Stimulated activated CD4-positive, alpha-beta T cell treated with anti-CD3 and anti-CD28 coated beads, TNF-alpha, amount 100 ng/mL, for 48 hours (primary cell): ENCODE results near the gene TAX1BP3.
"Not testable (repeated sequence)": the region's sequence is repeated elsewhere in the genome, so short reads cannot be mapped to it uniquely, and the experiment has no call there.

Source experiments
- DNase-seq, 3 donors: peaks; one replicate each; pipeline ENCODE4 v3.0.0-alpha.2; 2020; ENCODE audit warnings: low read depth in 3 of 3

The TAX1BP3 gene, protein sequence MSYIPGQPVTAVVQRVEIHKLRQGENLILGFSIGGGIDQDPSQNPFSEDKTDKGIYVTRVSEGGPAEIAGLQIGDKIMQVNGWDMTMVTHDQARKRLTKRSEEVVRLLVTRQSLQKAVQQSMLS

GRCh38 chr17:3668279-3669084, at the start of gene TAX1BP3, which contains the start of gene EMC6:
TSS of gene TAX1BP3 (minus strand) at chr17:3668578. CDS start at chr17:3668526, 52 bp downstream.
TSS of gene EMC6 (plus strand) at chr17:3668812. CDS start at chr17:3669147, 335 bp downstream.
- peak; percentile 97 to 99 (median 98) for DNase-seq

DNA sequence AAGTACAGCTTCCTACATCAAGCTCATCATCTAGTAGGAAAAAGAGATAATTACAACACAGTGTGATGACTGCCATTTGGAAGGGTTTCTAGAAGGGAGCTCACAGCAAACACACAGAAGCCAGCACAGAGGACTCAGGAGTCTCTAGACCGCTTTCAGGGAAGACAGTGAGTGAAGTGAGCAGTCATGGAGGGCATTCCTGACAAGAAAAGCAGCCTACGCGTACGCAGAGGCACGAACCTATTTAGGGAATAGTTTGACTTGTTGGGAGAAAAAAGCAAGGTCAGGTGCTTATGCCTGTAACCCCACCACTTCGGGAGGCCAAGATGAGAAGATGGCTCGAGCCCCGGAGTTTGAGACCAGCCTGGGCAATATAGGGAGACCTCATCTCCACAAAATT, 46.9 kb upstream of the TAX1BP3 start:
- no peak for DNase-seq

DNA sequence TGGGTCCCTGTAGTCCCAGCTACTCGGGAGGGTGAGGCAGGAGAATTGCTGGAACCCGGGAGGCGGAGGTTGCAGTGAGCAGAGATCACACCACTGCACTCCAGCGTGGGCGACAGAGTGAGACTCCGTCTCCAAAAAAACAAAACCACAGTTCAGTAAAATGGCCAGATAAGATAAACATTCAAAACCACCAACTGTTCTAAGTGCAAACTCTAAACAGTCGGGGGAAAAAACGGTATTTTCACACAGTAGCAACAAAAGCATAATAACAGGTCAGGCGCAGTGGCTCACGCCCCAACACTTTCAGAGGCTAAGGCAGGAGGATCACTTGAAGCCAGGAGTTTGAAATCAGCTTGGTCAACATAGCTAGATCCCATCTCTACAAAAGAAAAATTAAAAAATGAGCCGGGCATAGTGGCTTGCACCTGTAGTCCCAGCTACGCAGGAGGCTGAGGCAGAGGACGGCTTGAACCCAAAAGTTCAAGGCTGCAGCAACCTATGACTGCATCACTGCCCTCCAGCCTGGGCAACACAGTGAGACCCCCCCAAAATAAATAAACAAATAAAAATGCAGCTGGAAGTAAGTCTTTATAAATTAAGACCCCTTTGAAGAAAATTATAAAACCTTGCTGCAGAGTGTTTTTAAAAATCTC, 44.6 kb upstream of the TAX1BP3 start:
- DNase-seq: no peak

DNA sequence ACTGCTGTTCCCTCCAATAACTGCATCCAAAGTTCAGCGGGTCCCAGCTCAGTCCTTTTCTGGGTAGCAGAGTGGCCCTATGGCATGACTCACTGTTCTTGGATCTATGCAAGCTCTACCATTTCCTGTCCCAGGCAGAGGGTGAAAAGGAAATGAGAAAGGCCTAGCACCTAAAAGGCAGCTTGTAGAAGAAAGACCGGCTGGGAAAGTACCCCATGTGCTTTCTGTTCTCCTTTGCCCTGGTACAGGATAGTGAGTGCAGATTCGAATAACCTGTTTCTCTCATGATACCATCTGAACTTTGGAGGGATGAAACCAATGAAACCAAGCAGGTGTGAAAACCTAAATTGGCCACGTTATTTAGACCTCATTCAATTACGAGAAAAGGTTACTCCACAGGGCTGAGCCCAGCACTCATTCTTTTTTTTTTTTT, 42.6 kb upstream of the TAX1BP3 start:
- peak; percentile 56 to 67 (median 58) for DNase-seq

DNA sequence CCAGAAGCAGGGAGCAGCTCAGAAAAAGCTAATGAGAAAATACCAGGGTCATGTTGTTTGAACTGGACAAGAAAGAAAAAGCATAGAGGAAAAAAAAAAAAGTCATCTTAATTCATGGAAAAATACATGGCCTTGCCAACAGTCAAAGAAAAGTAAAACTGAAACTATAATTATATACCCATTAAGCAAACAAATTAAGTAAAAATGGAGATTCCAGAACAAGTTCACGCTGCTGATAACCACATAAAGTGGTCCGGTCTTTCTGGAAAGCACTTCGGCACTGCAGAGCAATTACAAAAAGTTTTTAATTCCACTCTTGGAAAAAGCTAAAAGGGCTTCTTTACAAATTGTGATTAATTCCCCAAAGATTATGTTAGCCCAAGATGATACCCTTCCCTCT, 40.0 kb upstream of the TAX1BP3 start:
- no peak for DNase-seq

DNA sequence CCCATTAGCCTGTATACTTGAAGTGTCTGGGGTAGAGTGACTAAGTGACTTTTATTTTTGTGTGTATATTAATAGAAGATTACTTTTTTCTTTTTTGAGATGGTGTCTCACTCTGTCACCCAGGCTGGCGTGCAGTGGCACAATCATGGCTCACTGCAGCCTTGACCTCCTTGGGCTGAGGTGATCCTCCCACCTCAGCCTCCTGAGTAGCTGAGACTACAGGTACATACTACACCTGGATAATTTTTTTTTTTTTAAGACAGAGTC, 37.3 kb upstream of the TAX1BP3 start:
- DNase-seq: not testable (repeated sequence)

DNA sequence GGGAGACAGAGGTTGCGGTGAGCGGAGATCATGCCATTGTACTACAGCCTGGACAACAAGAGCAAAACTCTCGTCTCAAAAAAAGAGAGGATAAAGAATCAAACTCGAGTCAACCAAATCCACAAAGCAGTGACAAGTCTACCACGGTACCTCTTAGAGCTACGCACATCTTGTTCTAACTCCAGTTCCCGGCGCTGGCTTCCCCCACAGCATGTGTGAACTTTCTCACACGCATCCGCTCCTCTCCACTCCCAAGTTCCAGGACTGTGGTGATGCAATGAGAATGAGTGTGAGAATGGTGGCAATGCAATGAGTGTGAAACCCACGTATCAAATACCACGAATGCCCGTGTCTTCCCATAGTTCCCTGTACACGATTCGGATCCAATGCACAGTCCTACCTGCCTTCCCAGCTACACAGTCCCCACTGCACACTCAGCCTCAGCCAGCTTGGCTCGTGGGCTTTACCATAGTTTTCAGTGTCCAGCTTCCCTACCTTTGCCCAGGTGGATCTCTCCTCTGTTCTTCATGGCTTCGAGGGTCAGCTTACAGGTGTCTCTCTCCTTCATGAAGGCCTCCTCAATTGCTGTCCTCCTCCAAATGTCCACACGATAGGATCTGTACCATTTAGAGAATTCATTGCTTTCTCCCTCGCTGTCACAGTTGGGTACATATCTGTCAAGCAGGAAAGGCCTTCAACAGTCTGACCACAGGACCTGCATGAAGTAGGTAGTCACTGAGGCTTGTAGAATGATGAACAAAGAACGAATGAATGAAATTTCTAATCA, 36.7 kb upstream of the TAX1BP3 start:
- no peak for DNase-seq

DNA sequence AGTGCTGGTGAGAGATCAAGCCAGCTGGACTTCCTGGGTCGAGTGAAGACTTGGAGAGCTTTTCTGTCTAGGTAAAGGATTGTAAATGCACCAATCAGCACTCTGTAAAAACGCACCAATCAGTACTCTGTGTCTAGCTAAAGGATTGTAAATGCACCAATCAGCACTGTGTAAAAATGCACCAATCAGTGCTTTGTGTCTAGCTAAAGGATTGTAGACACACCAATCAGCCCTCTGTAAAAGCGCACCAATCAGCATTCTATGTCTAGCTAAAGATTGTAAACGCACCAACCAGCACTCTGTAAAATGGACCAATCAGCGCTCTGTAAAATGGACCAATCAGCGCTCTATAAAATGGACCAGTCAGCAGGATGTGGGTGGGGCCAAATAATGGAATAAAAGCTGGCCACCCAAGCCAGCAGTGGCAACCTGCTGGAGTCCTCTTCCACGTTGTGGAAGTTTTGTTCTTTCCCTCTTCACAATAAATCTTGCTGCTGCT, 33.7 kb upstream of the TAX1BP3 start:
- not testable (repeated sequence) for DNase-seq

GRCh38 chr17:3699951-3700350, 31.6 kb upstream of the TAX1BP3 start:
- DNase-seq: no peak

DNA sequence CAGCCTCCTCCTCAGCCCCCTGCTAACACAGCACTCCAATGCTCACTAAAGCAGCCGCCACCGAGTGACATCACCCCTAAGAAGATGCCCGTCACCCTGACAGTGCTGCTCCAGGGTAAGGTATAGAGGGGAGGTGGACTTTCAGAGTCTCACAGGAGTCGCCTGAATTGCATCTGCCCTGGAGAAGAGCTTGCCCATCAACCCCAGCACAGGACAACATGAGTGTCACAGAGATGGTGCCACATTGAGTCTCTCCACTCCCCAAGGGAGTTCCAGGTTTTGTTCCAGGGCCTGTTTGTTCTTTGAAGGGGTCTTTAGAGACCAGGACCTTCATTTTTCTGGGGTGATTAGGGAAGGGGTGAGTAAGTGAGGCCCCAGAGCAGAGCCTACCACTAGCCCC, 29.8 kb upstream of the TAX1BP3 start:
- no peak for DNase-seq

DNA sequence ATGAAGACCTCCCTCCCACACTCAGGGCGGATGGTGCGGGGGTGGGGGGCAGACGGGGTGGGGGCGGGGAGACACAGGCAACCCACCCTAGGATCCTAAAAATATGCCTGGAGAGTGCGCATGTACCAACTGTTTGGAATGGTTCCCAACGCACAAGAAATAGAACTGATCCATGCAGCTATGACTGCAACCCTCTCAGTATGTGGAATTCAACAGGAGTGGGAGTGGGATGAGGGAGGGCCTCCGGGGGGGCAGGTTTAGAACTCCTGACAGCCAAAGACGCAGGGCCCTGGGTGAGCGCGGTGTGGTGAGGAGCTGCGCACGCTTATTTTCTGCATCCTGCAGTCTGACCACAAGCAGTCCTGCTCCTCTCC, 28.7 kb upstream of the TAX1BP3 start:
- no peak for DNase-seq

DNA sequence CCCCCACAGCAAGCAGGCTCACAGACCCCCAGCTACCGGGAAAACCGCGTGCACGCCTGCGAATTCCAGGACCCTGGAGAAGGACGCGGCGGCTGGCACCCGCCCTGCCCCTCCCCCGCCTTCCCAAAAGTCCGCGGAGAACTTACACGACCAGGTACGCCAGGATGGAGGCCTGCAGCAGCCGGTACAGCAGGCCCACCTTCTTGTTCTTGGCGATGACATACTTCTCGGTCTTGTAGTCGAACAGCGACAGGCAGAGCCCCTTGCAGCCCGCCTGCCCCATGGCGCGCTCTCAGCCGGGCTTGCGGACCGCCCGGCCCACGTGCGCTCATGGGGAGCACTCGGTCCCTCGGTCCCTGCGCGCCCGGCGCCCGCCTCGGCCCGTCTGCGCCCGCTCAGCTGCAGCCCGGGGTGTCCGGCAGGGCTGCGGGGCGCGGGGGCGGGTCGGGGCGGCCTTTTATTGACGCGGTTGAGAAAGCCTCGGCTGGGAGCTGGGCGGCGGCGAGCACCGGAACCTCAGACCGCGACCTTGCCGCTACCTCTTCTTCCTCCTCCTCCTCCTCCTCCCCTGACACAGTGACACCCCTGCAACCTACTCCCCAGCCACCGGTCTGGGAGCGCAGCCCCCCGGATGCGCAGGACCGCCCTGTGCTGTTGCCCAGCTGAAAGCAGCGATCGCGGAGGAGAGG, 27.5 kb upstream of the TAX1BP3 start, which contains the start of gene P2RX5:
TSS of gene P2RX5 (minus strand) at position 433 of the 689 bp plus-strand sequence. CDS start at position 283, 150 bp downstream.
- DNase-seq: peak in 2 of 3 donors; percentile 9 to 38

GRCh38 chr17:3695129-3695722, 26.8 kb upstream of the TAX1BP3 start:
- no peak for DNase-seq

DNA sequence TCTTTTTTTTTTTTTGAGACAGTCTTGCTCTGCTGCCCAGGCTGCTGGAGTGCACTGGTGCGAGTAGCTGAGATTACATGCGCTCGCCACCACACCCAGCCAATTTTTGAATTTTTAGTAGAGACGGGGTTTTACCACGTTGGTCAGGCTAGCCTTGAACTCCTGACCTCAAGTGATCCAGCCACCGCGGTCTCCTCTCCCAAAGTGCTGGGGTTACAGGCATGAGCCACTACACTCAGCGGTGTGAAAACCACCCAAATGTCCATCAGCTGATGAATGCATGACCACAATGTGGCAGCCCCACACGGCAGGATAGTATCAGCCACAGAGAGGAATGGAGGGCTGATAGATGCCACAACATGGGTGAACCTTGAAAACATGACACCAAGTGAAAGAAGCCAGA, 25.5 kb upstream of the TAX1BP3 start:
- DNase-seq: peak in 1 of 3 donors; percentile 29

- no peak for DNase-seq
These were observed 24.8 kb upstream of the TAX1BP3 start for GRCh38 chr17:3693141-3693540.

DNA sequence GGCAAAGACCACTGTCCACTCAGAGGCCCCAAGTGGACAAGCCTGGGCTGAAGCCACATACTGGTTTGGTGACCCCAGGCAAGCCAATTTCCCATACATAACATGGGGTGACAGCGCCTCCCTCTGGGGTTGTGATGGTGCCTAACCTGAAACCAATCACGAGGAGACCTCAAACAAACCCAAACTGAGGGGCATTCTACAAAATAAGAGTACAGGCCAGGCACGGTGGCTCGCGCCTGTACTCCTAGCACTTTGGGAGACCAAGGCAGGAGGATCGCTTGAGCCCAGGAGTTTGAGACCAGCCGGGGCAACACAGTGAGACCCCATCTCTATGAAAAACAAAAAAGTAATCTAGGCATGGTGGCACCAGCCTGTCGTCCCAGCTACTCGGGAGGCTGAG, 24.0 kb upstream of the TAX1BP3 start:
- no peak for DNase-seq

DNA sequence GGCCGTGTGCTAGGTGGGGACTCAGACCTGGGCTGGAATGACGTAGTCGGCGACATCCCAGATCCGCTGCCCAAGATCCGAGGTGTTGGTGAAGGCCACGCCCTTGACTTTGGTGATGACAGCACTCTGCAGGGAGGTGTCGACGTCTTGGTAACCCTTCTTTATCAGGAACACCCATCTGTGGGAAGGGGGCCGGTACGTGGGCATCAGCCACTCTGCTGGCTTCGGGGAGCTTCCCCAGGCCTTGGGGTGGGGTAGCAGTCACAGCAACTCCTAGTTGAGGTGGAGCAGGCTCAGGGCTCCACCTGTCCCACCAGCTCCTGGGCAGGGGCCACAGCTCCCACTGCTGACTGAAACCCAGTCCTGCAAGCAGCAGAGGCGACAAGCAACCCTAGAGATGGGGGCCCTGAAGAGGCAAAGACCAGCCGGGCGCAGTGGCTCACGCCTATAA, 23.3 kb upstream of the TAX1BP3 start:
- no peak for DNase-seq

DNA sequence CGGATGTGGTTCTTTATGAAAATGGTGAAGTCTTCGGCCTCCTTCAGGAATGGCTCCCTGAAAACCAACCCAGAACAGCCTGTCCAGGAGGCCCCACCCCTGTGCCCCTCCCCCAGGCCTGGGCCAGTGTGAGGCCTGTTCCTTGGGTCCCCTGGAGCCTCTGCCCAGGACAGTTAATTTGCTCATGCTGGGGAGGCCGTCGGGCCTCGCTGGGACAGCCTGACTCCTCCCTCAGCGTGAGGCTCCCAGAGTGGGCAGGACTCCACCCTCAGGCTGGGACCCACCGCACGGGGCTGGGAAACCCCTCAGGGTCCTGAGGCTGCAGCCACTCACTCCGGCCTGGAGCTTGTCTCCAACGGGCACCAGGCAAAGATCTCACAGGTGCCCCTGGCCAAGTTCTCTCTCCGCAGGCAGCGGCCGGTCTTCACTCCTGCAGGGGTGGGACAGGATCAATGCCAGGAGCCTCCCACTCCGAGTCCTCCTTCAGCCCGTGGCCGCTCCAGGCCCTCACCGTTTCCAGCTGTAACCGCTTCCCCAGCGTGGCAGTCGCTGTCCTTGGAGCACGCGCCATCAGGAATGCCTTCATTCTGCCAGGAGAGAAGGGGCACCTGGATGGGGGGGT, 21.8 kb upstream of the TAX1BP3 start:
- DNase-seq: no peak

DNA sequence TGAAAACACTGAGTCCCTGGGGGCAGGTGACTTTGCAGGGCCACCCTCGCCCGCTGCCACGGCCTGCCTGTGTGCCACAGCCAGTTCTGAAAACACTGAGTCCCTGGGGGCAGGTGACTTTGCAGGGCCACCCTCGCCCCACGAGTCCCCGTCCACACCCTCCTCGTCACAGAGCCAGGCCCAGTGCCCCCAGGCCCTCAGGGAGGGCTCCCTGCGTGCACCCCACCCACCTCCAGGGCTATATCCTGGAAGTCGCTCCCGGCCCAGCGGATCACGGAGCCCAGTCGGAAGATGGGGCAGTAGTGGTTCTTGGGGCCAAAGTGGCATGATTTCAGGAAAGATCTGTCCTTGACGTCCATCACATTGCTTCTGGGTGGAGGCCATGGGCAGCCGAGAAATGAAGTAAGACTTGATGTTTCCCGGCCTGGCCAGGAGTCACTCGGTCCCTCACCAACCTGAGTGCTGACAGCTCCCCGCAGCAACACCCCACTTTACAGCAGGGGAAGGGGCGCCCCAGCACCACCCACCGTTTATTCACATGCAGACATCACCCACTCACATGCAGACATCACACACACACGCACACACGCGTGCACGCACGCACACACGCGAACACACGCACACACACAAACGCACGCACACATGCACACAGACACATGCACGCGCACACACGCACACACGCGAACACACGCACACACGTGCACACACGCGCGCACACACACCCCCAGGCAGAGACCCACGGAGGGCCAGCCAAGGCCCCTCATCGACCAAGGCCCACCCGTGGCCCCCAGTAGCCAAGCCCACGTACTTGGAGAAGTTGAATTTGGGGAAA, 21.1 kb upstream of the TAX1BP3 start:
- DNase-seq: no peak
